ENCODE data around the gene SUGCT. TPM values are rescaled to one million over a fixed set of nuclear protein-coding genes. Genes with fewer than 3 reads are reported as not detected.

SUGCT gene
- total RNA-seq, 1 experiment from 2014 or later = 1.5 TPM

GRCh38 chr7:40761762-40762560 lies 627.2 kb downstream of the SUGCT start:
- Histone ChIP-seq H3K9me3 (no peaks in the 10 kb centered on the region), H3K36me3 (no peaks in the 10 kb centered on the region), H3K27me3 (no peaks in the 10 kb centered on the region), H3K4me3 (no peak overlapping the region)
- DNase-seq = no peak

- H3K4me3 ChIP-seq = no peak overlapping the region
- no peaks in the 10 kb centered on the region for H3K9me3 ChIP-seq
- no peaks in the 10 kb centered on the region for H3K27me3 ChIP-seq
- peak; percentile 26 for DNase-seq
- H3K36me3 ChIP-seq = no peaks in the 10 kb centered on the region
These were observed 628.8 kb downstream of the SUGCT start for GRCh38 chr7:40763319-40764287.

GRCh38 chr7:40765639-40766038 lies 630.8 kb downstream of the SUGCT start:
- Histone ChIP-seq H3K36me3 (no peaks in the 10 kb centered on the region), H3K9me3 (no peaks in the 10 kb centered on the region), H3K27me3 (no peaks in the 10 kb centered on the region), H3K4me3 (no peak overlapping the region)
- no peak for DNase-seq

DNA sequence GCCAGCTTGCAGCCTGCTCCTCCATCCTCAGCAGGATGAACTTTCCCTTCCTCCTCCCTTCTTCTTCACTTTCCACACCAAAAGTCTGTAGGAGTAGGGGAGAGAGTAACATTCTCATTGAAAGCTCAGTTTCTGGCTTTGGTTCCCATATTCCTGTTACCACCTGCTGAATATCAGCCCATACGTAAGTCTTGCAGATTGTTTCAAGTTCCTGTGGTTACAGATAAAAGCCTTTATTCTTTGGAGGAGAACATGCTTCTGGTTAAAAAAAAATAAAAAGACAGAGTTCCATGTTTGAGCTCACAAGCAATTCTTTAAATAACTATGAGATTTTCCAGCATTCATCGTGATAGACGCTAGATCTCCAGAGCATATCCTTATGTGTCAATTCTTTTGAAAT lies 637.3 kb downstream of the SUGCT start:
- no peak for DNase-seq
- no peak overlapping the region for H3K4me3 ChIP-seq

GRCh38 chr7:40773656-40774055 lies 638.9 kb downstream of the SUGCT start:
- no peaks in the 10 kb centered on the region for H3K9me3 ChIP-seq
- no peaks in the 10 kb centered on the region for H3K36me3 ChIP-seq
- H3K27me3 ChIP-seq = no peaks in the 10 kb centered on the region
- DNase-seq = no peak
- H3K4me3 ChIP-seq = no peak overlapping the region

More for the DNA sequence above, 637.3 kb downstream of the SUGCT start:
- Histone ChIP-seq H3K36me3 (no peaks in the 10 kb centered on the region), H3K9me3 (no peaks in the 10 kb centered on the region), H3K27me3 (no peaks in the 10 kb centered on the region)

DNA sequence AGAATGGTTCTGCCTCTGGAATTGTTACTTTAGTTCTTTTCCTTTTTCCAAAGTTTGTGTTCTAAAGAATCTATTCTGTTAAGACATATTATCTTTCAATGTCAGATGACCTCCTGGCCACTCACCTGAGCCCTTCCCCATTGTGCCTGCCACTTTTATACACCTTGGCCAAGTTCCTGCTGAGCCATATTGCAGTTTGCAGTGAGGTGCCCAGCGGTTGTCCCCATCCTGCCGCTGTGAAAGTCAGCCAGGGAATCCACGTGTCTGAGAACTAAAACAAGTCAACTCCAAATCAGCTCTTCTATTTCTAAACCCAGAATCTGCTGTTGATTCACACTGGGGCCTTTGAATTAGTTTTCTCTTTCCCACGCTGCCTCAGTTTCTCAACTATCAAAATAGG lies 641.1 kb downstream of the SUGCT start:
- no peak overlapping the region for H3K4me3 ChIP-seq
- no peaks in the 10 kb centered on the region for H3K36me3 ChIP-seq
- H3K9me3 ChIP-seq = no peaks in the 10 kb centered on the region
- no peaks in the 10 kb centered on the region for H3K27me3 ChIP-seq
- no peak for DNase-seq

- H3K9me3 ChIP-seq = no peaks in the 10 kb centered on the region
- H3K27me3 ChIP-seq = no peaks in the 10 kb centered on the region
- no peak for DNase-seq
- no peak overlapping the region for H3K4me3 ChIP-seq
- no peaks in the 10 kb centered on the region for H3K36me3 ChIP-seq
These were observed 643.0 kb downstream of the SUGCT start for GRCh38 chr7:40777730-40778312.

DNA sequence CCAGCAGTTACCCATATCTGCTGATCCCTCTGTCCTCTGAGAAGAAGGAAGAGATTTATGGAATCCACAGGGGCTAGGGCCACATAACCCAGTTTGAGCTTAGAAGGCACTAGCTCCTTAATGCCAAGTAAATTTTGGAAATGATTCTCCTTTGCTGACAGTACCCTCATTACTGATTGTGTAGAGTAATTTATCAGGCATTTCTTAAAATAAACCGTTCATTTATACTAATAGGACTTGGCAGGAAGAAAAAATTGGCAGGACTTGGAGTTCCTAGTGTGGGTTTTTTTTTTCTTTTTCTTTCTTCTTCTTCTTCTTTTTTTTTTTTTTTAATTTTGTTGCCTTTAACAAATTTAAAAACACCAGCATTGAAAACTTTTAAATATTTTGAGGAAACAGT lies 645.7 kb downstream of the SUGCT start:
- Histone ChIP-seq H3K4me3 (no peak overlapping the region), H3K36me3 (no peaks in the 10 kb centered on the region)
- no peak for DNase-seq

DNA sequence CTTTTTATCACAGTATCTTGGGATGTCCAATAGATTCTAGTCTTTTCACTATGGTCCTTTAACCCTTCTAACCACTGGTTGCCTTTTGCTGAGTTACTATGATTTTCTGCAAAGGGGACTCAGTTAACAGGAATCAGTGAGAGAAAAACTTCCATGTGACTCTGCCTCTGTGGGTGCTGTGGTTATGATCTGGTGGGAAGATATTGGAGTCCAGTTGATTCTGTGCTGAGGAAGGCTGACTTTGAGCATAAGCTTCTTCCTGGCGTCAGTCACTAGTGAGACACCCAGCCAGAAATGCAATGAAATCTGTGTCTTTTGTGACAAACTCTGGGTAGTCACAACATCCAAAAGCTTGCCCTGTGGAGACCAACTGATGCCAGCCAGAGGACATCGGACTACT lies 648.0 kb downstream of the SUGCT start:
- no peak for DNase-seq
- no peaks in the 10 kb centered on the region for H3K9me3 ChIP-seq
- H3K27me3 ChIP-seq = no peaks in the 10 kb centered on the region
- H3K4me3 ChIP-seq = no peak overlapping the region
- H3K36me3 ChIP-seq = no peaks in the 10 kb centered on the region

More for the DNA sequence above, 645.7 kb downstream of the SUGCT start:
- H3K27me3 ChIP-seq = no peaks in the 10 kb centered on the region
- no peaks in the 10 kb centered on the region for H3K9me3 ChIP-seq

DNA sequence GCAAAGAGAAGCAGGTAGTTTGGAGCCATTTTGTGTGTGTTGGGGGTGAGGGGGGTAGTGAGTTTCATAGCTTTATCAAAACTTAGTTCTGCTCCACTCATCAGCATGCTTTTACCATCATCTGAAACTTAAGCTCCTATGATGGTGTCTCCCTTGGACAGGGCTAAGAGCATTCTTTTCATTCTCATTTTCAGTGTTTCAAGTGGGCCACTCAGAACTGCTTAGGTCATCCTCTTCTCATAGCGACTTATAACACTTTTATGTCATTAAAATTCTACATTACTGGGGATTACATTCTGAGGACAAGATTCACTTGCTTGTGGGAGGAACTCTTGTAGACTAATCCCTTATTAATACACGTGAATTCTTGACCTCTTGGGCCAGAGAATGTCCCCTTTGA lies 649.4 kb downstream of the SUGCT start:
- H3K27me3 ChIP-seq = no peaks in the 10 kb centered on the region

GRCh38 chr7:40786909-40787308 lies 652.1 kb downstream of the SUGCT start:
- no peaks in the 10 kb centered on the region for H3K27me3 ChIP-seq
- H3K36me3 ChIP-seq = no peaks in the 10 kb centered on the region
- H3K9me3 ChIP-seq = no peaks in the 10 kb centered on the region
- H3K4me3 ChIP-seq = no peak overlapping the region
- DNase-seq = no peak

More for the DNA sequence above, 649.4 kb downstream of the SUGCT start:
- Histone ChIP-seq H3K9me3 (no peaks in the 10 kb centered on the region), H3K36me3 (no peaks in the 10 kb centered on the region), H3K4me3 (no peak overlapping the region)
- no peak for DNase-seq

- no peaks in the 10 kb centered on the region for H3K36me3 ChIP-seq
- H3K4me3 ChIP-seq = no peak overlapping the region
- no peaks in the 10 kb centered on the region for H3K27me3 ChIP-seq
- no peaks in the 10 kb centered on the region for H3K9me3 ChIP-seq
- no peak for DNase-seq
These were observed 658.3 kb downstream of the SUGCT start for GRCh38 chr7:40793132-40793531.

- H3K36me3 ChIP-seq = no peaks in the 10 kb centered on the region
- DNase-seq = no peak
- no peaks in the 10 kb centered on the region for H3K27me3 ChIP-seq
- H3K9me3 ChIP-seq = no peaks in the 10 kb centered on the region
- no peak overlapping the region for H3K4me3 ChIP-seq
These were observed 660.8 kb downstream of the SUGCT start for GRCh38 chr7:40795607-40796006.

DNA sequence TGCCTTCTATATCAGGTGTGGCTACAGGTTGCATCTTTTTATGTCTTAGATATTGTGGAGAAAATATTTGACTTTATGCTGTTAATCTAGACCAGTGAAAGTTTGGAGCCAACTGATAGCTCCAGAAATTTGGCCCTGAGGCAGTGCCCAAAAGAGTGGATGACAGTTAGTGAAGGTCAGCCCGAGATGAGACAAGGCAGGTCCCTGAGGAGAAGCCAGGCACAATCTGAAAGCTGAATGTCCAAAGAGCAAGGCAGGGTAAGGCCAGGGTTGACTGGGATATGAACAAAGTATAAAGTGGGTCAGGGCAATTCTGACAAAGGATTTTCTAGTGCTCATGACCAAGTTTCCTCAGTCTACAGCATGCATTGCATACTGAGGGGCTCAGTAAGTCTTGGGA lies 661.9 kb downstream of the SUGCT start:
- Histone ChIP-seq H3K36me3 (no peaks in the 10 kb centered on the region), H3K27me3 (no peaks in the 10 kb centered on the region), H3K9me3 (no peaks in the 10 kb centered on the region), H3K4me3 (no peak overlapping the region)
- DNase-seq = no peak

GRCh38 chr7:40798613-40799012 lies 663.8 kb downstream of the SUGCT start:
- no peaks in the 10 kb centered on the region for H3K27me3 ChIP-seq
- H3K4me3 ChIP-seq = no peak overlapping the region
- no peak for DNase-seq
- H3K9me3 ChIP-seq = no peaks in the 10 kb centered on the region
- no peaks in the 10 kb centered on the region for H3K36me3 ChIP-seq

GRCh38 chr7:40799493-40800403 lies 664.9 kb downstream of the SUGCT start:
- no peak overlapping the region for H3K4me3 ChIP-seq
- no peaks in the 10 kb centered on the region for H3K36me3 ChIP-seq
- H3K9me3 ChIP-seq = no peaks in the 10 kb centered on the region
- no peak for DNase-seq
- H3K27me3 ChIP-seq = no peaks in the 10 kb centered on the region

Data from MG63 (cell line).